Endothelial cell of umbilical vein (primary cell): ENCODE data around the gene HS3ST3A1. TPM values are rescaled to one million over a fixed set of nuclear protein-coding genes. Genes with fewer than 3 reads are reported as not detected.

Experiments used
- BruUV-seq: library from RNA; stranded (reverse); fragments of 400-500 nt; replicated peaks from 2 replicates; lab custom pipeline; 2021; lab: Mats Ljungman, UMichigan
- CTCF ChIA-PET: fragments of 300-600, 350-600 bp; sonication (Branson Sonifier 250); formaldehyde crosslinking; loops from one replicate; lab custom pipeline; 2021; ENCODE audit warnings: antibody characterized with exemption, inconsistent platforms; lab: Charles Lee
- POLR2A ChIA-PET: fragments of 300-600, 350-600 bp; sonication (Branson Sonifier 250); formaldehyde crosslinking; loops from one replicate; lab custom pipeline; 2021; ENCODE audit warnings: antibody characterized with exemption, inconsistent platforms; lab: Charles Lee
- DNase-seq: peaks from one replicate; pipeline ENCODE4 v3.0.0-alpha.2; 2011; ENCODE audit warnings: low read depth, low spot score
- FAIRE-seq: peaks from 2 replicates; lab custom pipeline; 2011; peaks lifted over from hg19 to GRCh38; lab: Jason Lieb, UNC
- H2AFZ ChIP-seq: 2 replicates; pipeline ENCODE4 v1.6.0; 2012; ENCODE audit warnings: low read depth, low read length, control low read depth, inconsistent platforms
- H3K27ac ChIP-seq: 2 replicates; pipeline ENCODE4 v1.5.1; 2011; ENCODE audit warnings: low read depth, mild to moderate bottlenecking, control low read depth, low read length, moderate library complexity; ENCODE audit not compliant: insufficient read depth
- H3K27me3 ChIP-seq, 2 experiments: 2 replicates each; pipeline versions ENCODE4 v1.6.0 to v1.6.1; 2011; ENCODE audit warnings: low read length in 2 of 2, mixed read lengths in 1 of 2; ENCODE audit not compliant: control insufficient read depth in 2 of 2, insufficient read depth in 2 of 2
- H3K36me3 ChIP-seq, 2 experiments: 2 replicates in 1 of 2; 3 replicates in 1 of 2; pipeline ENCODE4 v1.5.1; 2011; ENCODE audit warnings: low read length in 2 of 2, mild to moderate bottlenecking in 1 of 2, moderate library complexity in 1 of 2; ENCODE audit not compliant: control insufficient read depth in 2 of 2, insufficient read depth in 2 of 2; ENCODE audit errors: extremely low read depth in 1 of 2
- H3K4me1 ChIP-seq: 3 replicates; pipeline ENCODE4 v1.5.1; 2011; ENCODE audit warnings: mild to moderate bottlenecking, low read length; ENCODE audit not compliant: control insufficient read depth, insufficient read depth; ENCODE audit errors: extremely low read depth
- H3K4me2 ChIP-seq: 2 replicates; pipeline ENCODE4 v1.6.1; 2011; ENCODE audit warnings: low read length, control low read depth, mixed read lengths; ENCODE audit not compliant: insufficient read depth
- H3K4me3 ChIP-seq, 3 experiments: fragments of 200-600 bp in 1 of 3; sonication (generic), shearing (Covaris generic) in 1 of 3; replicated peaks in 1 of 3; 2 replicates each; pipeline ENCODE4 v1.5.1; 2011 to 2016; ENCODE audit warnings: control low read depth in 3 of 3, low read length in 3 of 3, mild to moderate bottlenecking in 2 of 3, inconsistent platforms in 1 of 3, low read depth in 1 of 3, moderate library complexity in 1 of 3; ENCODE audit not compliant: insufficient read depth in 1 of 3
- H3K79me2 ChIP-seq: 2 replicates; pipeline ENCODE4 v1.6.0; 2012; ENCODE audit warnings: low read length, inconsistent platforms; ENCODE audit not compliant: control insufficient read depth, insufficient read depth
- H3K9ac ChIP-seq: replicated peaks from 2 replicates; pipeline ENCODE3; 2011; ENCODE audit warnings: low read length, control low read depth; ENCODE audit not compliant: insufficient read depth; ENCODE audit errors: extremely low read depth
- H3K9me1 ChIP-seq: replicated peaks from 3 replicates; pipeline ENCODE4 v1.6.0; 2011; ENCODE audit warnings: mild to moderate bottlenecking, low read length; ENCODE audit not compliant: control insufficient read depth, insufficient read depth; ENCODE audit errors: extremely low read depth
- H3K9me3 ChIP-seq: replicated peaks from 2 replicates; pipeline ENCODE4 v1.5.1; 2012; ENCODE audit warnings: low read length, inconsistent platforms; ENCODE audit not compliant: control insufficient read depth, insufficient read depth
- H4K20me1 ChIP-seq: replicated peaks from 2 replicates; pipeline ENCODE3; 2011; ENCODE audit warnings: mild to moderate bottlenecking, low read length; ENCODE audit not compliant: control insufficient read depth, insufficient read depth; ENCODE audit errors: extremely low read depth
- CTCF ChIP-seq, 2 donors: IDR thresholded peaks; 1 replicate in 1 of 2; 2 replicates in 1 of 2; pipeline ENCODE4 v1.5.1; 2011; ENCODE audit warnings: low read length in 2 of 2, mild to moderate bottlenecking in 2 of 2, moderate library complexity in 2 of 2, control low read depth in 1 of 2, inconsistent platforms in 1 of 2, low read depth in 1 of 2; ENCODE audit not compliant: insufficient read depth in 1 of 2; ENCODE audit errors: extremely low read depth in 1 of 2
- EZH2 ChIP-seq: IDR thresholded peaks from 2 replicates; pipeline ENCODE4 v1.6.1; 2012; ENCODE audit warnings: borderline replicate concordance, low read depth, mild to moderate bottlenecking, moderate library complexity, low read length, inconsistent platforms; ENCODE audit not compliant: severe bottlenecking
- FOS ChIP-seq: IDR thresholded peaks from 2 replicates; pipeline ENCODE4 v1.6.1; 2011; ENCODE audit warnings: mild to moderate bottlenecking, low read length, moderate library complexity, borderline replicate concordance; ENCODE audit not compliant: insufficient read depth
- GATA2 ChIP-seq: IDR thresholded peaks from 2 replicates; pipeline ENCODE4 v1.7.0; 2011; ENCODE audit warnings: low read depth, mild to moderate bottlenecking, moderate library complexity, mixed read lengths, low read length; ENCODE audit not compliant: insufficient read length, insufficient read depth
- JUN ChIP-seq: IDR thresholded peaks from 2 replicates; pipeline ENCODE4 v1.6.1; 2011; ENCODE audit warnings: borderline replicate concordance, low read depth; ENCODE audit not compliant: insufficient read length, insufficient read depth
- MAX ChIP-seq: IDR thresholded peaks from 2 replicates; pipeline ENCODE4 v1.6.1; 2011; ENCODE audit not compliant: insufficient read depth, insufficient read length
- MYC ChIP-seq: IDR thresholded peaks from one replicate; pipeline ENCODE4 v1.6.1; 2011; ENCODE audit warnings: mild to moderate bottlenecking, low read depth, low read length
- POLR2A ChIP-seq: IDR thresholded peaks from 2 replicates; pipeline ENCODE4 v1.6.1; 2012; ENCODE audit warnings: low read depth, mild to moderate bottlenecking, control low read depth, low read length
- POLR2AphosphoS5 ChIP-seq: IDR thresholded peaks from 2 replicates; pipeline ENCODE4 v1.6.1; 2012; ENCODE audit warnings: low read depth, mild to moderate bottlenecking, control low read depth, low read length, moderate library complexity; ENCODE audit not compliant: insufficient read depth
- dilution Hi-C: fragments of 300-500 bp; cut with MboI; formaldehyde crosslinking; loops from one replicate; pipeline ENCODE4 v1.15.0; 2019; ENCODE audit warnings: low sequenced_read_pairs; ENCODE audit not compliant: extremely low pct_ligation_motif_present
- intact Hi-C: fragments of 100-400 bp; cut with micrococcal nuclease; formaldehyde crosslinking; loops from one replicate; pipeline ENCODE4 v1.10.0; 2022
- polyA plus RNA-seq, 4 experiments: library from polyadenylated mRNA; depleted of rRNA in 3 of 4; stranded (reverse) in 3 of 4; unstranded in 1 of 4; fragments of >200 nt; gene quantifications; 2 replicates each; pipeline versions ENCODE4 v1.2.1 to v1.2.3, GENCODE V29; 2011 to 2012; ENCODE audit warnings: missing spikeins in 1 of 4
- total RNA-seq: library from RNA; stranded (reverse); gene quantifications from 2 replicates; pipeline ENCODE4 v1.2.3, GENCODE V29; 2021

Gene HS3ST3A1
- total and polyA plus RNA-seq, 2 donors (not counting 3 experiments of a cell fraction or from before 2014, with no cell fraction given) = not detected

GRCh38 chr17:13480877-13481276, 120.9 kb downstream of the HS3ST3A1 start:
- FAIRE-seq (no peak), DNase-seq (no peak)
- Histone ChIP-seq H3K4me2 (no peak overlapping the region), H3K4me1 (no peaks in the 10 kb centered on the region), H3K27ac (no peak overlapping the region), H3K9ac (no peak overlapping the region), H2AFZ (no peak overlapping the region), H3K36me3 (no peaks in the 10 kb centered on the region), H3K79me2 (no peaks in the 10 kb centered on the region), H3K27me3 (no peaks in the 10 kb centered on the region), H3K9me1 (no peaks in the 10 kb centered on the region), H3K4me3 (no peak overlapping the region), H3K9me3 (peaks cover 2% of the 10 kb centered on the region), H4K20me1 (no peaks in the 10 kb centered on the region)
- ChIA-PET CTCF (no interaction called here), POLR2A (no interaction called here)
- no peak for TF ChIP-seq EZH2
- no peak for TF ChIP-seq GATA2
- TF ChIP-seq POLR2A = no peak
- no peak for TF ChIP-seq POLR2AphosphoS5
- no peak for TF ChIP-seq MAX
- TF ChIP-seq JUN = no peak
- no peak for TF ChIP-seq MYC
- TF ChIP-seq FOS = no peak
- TF ChIP-seq CTCF (IDR thresholded peaks at IDR 0.05; ENCODE audit: extremely low read depth in 1 of 2, insufficient read depth in 1 of 2, low read depth in 1 of 2, low read length in 2 of 2) = no peak
- dilution Hi-C loops = no loop called here
- BruUV-seq = no TSS peak
- intact Hi-C loops = no loop called here
